GM20431 (cell line): Measurements from ENCODE around the gene PPP6R3.
"Not testable (repeated sequence)": the region's sequence is repeated elsewhere in the genome, so short reads cannot be mapped to it uniquely, and the experiment has no call there.

Experiments
- in situ Hi-C: fragments of 300-500 bp; cut with MseI, MboI; formaldehyde crosslinking; loops from one replicate; pipeline ENCODE4 v1.15.0; 2020; ENCODE audit warnings: low sequenced_read_pairs; ENCODE audit not compliant: unreplicated experiment

The PPP6R3 gene

DNA sequence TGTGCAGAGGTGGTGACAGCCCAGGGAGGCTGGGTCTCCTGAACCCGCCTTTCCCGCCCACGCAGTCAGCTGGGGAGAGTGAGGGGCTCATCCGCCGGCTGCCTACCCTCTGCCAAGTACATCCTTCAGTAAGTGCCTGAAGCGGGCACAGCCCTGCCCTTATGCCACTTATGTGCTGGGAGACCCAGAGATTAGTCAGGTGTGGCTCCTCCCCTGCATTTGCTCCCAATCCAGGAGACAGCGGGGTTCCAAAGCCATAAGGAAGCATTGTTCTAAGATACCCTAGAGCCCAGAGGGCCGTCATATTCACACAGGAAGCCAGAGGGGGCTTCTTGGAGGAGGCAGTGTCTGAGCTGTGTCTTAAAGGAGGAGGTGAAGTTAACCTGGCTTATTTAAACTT lies 5.8 kb upstream of the PPP6R3 start:
- in situ Hi-C loops, result no loop called here

DNA sequence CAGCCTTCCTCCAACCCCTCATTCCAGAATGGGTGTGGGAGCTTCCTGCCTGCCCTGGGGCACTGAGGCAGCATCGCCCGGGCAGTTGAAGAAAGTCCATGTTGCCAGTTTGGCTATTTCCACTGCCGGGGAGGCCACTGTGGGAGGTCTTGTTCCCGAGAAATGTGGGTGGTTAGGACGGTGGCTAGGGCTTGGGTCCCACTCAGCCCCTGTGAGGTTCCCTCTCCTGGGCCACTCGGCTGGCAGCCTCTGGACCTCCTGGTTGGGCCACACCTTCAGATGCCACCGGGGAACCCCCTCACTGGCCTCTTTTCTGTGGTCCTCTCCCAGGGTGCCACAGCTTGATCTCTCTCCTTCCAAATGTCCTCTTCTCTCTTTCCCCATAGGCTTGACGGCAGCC lies 5.1 kb upstream of the PPP6R3 start:
- in situ Hi-C loops, result no loop called here

DNA sequence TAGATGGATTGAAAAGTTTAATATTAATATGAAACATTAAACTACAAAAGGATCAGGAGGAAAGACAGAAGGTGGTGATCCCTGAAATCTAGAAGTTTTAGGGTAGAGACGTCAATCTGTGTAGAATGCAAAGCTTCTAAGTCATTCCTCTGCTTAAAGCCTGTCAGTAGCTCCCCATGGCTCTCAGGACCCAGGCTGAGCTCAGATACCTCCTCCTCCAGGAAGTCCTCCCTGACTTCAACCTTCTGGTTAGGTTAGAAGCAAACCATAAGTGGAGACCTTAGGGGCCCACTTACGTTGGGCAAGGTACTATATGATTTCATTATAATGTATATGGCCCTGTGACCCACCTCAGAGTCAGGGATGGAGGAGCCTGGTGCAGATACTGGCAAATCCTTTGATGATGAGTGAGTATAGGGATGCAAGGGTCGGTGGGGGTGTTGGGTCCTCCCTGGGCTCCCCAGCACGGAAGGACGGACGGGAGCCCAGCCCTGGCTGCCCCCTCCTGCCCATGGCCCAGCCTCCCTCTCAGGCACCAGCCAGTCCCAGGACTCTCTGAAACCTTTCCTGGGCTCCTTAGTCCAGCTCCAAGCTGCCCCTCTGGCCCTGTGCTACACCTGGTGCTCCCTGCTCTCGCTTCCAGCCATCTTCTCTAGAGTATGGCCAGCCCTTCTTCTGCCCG lies 3.2 kb upstream of the PPP6R3 start:
- in situ Hi-C loops, result no loop called here

DNA sequence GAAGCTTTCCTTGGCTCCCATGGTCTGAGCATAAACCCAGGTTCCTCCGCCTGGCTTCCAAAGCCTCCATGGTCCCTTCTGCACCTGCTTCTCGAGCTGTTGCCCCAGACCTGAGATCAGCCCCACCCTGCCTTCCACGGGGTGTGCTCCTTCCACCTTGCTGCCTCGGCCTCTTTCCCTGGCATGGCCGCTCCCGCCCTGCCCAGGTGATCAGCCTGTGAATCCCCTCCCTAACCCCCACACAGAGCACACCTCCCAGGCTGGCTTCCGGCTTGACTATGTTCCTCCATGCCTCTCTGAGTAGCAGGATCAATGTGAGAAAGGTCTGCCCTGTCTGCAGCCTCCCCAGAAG lies 2.7 kb upstream of the PPP6R3 start:
- in situ Hi-C loops, result no loop called here

DNA sequence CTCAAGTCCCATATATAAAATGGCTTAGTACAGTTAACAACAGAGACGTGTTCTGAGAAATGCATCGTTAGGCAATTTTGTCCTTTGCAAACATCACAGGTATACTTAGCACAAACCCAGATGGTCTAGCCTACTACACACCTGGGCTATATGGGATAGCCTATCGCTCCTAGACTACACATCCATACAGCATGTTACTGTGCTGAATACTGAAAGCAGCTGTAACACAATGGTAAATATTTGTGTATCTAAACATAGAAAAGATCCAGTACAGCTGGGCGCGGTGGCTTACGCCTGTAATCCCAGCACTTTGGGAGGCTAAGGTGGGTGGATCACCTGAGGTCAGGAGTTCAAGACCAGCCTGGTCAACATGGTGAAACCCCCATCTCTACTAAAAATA lies 2.2 kb upstream of the PPP6R3 start:
- in situ Hi-C loops, result not testable (repeated sequence)

DNA sequence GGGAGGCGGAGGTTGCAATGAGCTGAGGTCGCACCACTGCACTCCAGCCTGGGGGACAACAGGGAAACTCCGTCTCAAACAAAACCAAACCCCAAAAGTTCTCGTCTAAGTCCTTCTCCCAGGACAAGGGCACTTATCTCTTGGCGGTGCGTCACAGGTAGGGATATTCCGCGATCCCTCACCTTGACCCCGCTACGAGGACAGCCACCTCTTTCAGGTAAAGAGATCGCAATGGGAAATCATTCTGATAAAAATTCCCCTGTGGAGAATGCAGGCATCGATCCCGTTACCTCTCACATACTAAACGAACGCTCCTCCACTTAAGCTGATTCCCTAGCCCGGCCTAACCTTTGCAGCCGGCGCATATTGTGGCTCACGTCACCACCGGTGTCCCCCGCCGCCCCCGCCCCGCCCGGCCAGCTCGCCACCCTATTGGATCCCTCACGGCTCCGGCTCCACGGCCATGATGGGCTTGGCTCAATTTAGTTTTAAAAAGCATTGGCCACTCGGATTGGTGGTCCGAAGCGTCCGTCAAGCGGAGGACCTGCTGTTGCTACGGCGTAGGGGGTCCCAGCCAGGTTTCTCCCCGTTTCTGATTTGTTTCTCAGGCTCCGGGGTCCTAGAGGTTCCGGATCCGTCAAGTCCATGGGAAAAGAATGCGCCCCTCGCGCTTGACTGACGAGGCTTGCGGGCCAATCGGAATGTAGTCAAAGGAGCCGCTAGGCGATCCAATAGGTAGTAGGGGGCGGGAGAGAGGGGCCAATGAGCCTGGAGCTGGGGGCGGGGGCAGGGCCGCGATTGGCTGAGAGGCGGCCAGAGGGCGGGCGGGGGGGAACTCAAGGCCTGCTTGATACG lies 439 bp upstream of the PPP6R3 start:
- in situ Hi-C loops, result no loop called here

DNA sequence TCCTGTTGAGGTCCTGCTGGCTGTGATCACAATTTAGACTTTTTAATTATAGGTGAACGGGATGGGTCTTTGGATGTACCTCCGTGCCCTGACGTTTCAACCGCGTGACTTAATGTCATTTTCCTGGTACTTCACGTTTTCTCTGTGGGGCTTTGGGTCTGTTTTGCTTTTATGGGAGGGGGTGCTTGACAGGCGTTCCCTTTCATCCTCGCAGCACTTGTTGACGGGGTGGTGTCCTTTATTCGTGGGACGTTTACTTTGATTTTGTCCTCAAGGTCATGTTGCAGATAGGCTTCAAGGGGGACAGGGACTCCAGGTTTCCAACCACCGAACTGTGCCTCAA lies 994 bp downstream of the PPP6R3 start:
- in situ Hi-C loops, result no loop called here

DNA sequence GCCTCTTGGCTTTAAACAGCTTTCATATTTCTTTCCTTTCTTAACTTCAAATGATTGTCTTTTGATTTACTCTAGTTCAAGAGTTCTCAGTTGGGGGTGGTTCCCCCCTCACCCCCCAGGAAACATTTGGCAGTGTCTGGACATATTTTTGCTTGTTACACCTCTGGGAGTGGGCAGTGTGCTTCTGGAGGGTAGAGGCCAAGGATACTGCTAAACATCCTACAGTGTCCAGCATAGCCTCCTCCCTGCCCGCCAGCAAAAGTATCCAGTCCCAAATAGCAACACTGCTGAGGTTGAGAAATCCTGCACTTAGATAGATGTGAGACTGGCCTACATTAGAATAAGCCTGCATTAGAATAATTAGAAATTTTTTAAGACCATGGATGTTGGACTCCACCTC lies 3.2 kb downstream of the PPP6R3 start:
- in situ Hi-C loops, result no loop called here

DNA sequence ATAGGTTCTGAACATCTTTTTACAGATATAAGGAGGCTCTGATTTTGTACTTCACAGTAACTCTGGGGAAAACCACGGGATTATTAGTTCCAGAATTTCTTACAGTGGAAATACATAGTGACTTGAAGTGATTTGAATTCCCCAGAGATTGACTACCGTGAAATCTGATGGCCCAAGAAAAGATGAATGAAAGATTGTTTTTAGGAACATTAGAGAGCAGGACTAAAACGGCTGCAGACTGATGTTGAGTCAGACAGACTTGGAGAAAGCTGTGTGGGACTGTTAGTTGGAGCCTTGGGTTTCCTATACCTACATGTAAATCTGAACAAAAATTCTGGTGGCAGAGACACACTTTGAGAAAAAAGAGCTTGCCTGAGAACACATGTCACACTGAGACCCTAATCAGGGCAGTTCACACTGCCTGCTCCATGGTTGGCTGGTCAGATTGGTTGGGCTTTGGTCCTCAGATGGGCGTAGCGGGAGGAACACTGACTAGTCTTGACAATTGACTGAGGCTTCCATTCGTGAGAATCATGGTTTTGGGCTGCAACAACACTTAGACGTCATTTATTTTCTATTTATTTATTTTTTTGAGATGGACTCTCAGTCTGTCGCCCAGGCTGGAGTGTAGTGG lies 6.8 kb downstream of the PPP6R3 start:
- in situ Hi-C loops, result no loop called here

DNA sequence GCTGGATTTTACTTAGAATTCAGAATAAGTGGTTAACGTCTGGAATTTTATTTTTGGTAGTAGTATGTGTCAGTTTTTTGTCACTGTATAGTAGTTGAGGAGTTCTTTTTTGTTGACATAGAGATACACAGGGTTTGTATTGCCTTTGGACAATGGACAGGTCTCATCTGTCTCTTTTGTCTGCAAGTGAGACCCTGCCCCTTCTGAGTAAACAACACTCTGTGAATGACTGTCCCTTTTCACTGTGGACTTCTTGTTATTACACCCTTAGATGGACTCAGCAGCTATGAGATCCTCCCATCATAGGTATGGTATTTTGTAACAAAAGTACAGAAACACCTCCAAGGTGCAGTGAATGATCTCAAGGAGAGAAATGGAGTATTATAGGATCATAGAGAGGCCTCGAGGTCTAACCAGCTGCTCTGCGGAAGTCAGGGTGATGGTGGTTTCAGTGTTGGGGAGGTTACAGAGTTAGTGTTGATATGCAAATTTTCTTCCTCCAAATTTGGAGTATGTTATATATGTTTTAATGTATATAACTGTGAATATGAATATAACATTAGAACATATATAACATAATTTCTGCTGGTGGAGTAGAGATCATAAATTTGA lies 7.8 kb downstream of the PPP6R3 start:
- in situ Hi-C loops, result no loop called here

DNA sequence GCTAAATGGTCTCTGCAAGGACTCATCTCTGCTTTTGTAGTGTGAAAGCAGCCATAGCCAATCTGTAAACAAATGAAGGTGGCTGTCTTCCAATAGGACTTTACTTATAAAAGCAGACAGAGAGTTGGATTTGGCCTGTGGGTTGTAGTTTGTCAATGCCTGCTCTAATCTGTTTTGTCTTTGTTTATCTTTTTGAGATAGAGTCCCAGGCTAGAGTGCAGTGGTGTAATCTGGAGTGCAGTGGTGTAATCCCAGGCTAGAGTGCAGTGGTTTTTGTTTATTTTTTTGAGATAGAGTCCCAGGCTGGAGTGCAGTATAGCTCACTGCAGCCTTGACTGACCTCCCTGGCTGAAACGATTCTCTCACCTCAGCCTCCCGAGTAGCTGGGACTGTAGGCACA lies 8.6 kb downstream of the PPP6R3 start:
- in situ Hi-C loops, result no loop called here

DNA sequence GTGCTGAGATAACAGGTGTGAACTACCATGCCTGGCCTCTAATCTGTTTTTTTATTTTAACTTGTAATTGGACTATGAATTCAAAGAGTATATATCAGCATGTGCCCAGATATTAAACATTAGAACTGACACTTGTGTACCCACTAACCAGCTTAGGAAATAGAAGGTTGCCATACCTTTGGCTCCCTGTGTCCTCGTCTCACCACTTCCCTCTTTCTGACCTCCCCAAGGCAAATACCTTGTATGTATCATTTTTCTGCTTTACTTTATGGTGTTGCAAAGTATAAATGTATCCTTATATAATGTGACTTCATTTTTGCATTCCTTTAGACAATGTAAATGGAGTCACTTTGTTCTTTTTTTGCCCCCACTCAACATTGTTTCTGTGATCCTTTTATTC lies 9.1 kb downstream of the PPP6R3 start:
- in situ Hi-C loops, result no loop called here

DNA sequence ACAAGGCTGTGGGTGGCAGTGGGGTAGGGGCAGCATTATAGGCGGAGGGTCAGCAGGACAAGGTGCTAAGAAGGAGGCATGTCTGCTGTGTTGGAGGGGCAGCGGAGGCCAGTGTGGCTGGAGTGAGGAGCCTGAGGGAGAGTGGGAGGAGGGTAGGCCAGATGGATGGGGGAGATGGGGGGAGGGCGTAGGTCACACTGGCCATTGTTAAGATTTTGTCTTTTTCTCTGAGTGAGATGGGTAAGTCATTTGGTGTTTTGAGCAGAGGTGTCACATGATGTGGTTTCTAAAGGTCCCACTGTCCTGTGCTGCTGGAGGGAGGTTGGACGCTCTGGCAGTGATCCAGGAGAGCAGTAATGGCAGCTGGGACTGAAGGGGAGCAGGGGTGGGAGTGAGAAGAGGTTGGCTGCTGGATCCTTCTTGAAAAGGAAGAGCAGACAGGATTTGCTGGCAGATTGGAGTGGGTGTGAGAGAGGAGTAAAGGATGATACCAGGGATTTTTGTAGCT lies 9.8 kb downstream of the PPP6R3 start:
- in situ Hi-C loops, result no loop called here

DNA sequence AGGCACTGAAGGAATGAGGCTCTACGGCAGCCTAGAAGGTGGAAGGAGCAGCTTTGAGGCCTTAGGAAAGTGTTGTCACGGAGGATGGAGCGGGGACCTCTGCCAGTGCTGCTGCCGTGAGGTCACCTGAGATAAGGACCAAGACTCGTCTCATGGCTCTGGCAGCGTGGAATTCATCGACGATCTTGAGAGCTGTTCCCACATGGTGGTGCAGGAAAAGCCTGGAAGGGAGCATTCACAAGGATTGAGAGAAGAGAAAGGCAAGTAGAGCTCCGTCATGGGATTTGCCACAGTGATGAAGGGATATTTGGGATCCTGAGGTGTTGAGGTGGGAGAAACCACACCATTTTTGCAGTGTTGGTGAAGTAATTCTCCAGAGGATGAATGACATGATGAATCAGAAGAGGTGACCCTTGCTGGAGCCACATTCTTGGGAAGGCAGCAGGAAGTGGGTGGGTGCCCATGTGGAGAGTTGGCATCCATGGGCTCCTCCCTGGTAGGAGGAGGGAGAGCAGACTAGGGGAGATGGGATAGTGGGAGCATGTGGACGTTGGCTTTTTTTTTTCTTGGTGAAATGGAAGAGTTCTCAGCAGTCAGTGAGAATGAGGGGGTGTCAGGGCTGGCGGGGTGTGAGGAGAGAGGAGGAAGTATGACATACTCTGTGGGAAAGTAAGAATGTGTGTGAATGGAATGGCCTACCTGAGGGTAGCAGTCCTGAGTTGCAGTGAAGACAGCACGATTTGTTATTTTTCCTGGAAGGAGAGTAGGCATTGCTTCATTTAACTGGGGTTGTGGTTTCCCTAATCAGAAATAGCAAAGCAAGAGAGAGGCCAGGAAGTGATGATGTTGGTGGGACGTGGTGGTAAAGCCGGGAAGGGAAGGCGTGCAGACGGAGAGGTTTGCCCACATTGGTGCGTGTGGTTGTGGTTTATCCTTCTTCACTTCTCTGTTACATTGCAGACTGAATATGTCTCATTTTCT lies 11.1 kb downstream of the PPP6R3 start:
- in situ Hi-C loops, result no loop called here

DNA sequence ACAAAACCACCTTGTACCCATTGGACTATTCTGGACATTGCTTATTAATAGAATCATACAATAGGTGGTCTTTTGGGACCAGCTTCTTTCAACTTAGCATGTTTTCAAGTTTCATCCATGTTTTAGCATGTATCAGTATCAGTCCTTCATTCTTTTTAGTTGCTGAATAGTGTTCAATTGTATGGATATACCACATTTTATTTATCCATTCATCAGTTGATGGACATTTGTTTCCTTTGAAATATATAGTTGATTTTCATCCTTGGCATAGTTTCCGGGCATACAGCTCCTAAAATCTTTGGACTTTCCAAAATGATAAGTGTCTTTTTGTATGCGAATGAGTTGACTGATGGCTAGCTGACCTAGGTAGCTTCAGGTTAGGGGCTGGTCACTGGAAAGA lies 12.2 kb downstream of the PPP6R3 start:
- in situ Hi-C loops, result no loop called here

DNA sequence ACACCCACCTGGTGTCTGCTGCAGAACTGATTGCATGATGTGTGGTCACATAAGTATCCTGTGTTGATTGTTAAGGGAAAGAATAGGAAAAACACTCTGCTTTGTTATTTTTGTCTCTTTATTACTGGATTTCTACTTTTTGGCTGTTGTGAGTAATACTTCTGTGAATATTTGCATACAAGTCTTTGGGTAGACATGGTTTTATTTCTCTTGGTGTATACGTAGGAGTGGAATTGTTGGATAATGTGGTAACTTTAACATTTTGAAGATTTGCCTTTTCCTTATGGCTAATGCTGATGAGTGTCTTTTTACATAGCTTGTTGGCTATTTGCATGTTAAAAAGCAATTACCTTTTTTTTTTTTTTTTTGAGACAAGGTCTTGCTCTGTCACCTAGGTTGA lies 13.1 kb downstream of the PPP6R3 start:
- in situ Hi-C loops, result no loop called here

DNA sequence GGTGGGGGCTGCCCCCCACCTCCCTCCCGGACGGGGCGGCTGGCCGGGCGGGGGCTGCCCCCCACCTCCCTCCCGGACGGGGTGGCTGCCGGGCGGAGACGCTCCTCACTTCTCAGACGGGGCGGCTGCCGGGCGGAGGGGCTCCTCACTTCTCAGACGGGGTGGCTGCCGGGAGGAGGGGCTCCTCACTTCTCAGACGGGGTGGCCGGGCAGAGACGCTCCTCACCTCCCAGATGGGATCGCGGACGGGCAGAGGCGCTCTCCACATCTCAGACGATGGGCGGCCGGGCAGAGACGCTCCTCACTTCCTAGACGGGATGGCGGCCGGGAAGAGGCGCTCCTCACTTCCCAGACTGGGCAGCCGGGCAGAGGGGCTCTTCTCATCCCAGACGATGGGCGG lies 15.1 kb downstream of the PPP6R3 start:
- in situ Hi-C loops, result not testable (repeated sequence)

DNA sequence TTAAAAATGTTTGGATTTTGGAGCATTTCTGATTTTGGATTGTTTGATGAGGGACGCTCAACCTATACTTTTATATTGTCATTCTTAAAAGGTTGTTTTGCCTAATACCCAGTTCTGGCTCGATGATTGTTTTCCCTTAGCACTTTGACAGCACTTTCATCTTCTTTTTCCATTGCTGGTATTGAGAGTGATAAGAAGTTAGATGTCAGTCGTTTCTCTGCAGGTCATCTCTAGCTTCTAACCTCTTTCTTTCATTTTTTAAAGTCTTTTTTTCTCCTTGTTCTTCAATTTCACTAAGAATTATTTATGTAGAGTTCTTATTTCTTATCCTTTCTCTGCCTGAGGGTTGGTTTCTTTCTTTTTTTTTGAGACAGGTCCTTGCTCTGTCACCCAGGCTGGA lies 18.8 kb downstream of the PPP6R3 start:
- in situ Hi-C loops, result no loop called here

DNA sequence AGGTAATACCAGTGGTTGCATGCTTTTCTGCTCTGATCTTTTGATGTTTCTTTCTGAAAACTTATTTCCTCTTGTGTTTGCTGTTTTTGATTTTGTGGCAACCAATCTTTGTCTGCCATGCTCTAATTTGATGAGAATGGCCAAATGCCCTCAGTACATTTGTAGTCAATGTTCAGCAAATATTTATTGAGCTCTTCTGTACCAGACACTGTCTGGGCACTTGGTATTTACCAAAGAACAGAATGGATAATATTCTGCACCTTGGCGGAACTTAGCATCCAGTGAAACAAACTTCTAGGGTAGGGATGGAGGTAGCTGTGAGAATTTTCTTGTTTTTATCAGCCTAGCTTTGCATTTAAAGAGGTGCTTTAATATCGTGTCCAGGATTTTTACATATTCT lies 19.6 kb downstream of the PPP6R3 start:
- in situ Hi-C loops, result no loop called here
